Spinal cord (tissue), 10 donors: ENCODE measurements around the gene UNC13C. TPM values are rescaled to one million over a fixed set of nuclear protein-coding genes. Genes with fewer than 3 reads are reported as not detected.

Experiments used
- DNase-seq, 6 donors: peaks; one replicate each; pipeline versions ENCODE4 v3.0.0 to v3.0.0-alpha.2; 2013 to 2015; ENCODE audit warnings: low spot score in 6 of 6, low read depth in 4 of 6
- H3K27ac ChIP-seq: one replicate; pipeline ENCODE4 v1.5.1; 2013; ENCODE audit warnings: low read depth, low read length, control low read depth
- H3K27me3 ChIP-seq: one replicate; pipeline ENCODE4 v1.6.1; 2013; ENCODE audit warnings: low read length; ENCODE audit not compliant: control insufficient read depth, insufficient read depth
- H3K36me3 ChIP-seq: one replicate; pipeline ENCODE4 v1.6.1; 2013; ENCODE audit warnings: low read length; ENCODE audit not compliant: control insufficient read depth, insufficient read depth
- H3K4me1 ChIP-seq: one replicate; pipeline ENCODE4 v1.6.1; 2013; ENCODE audit warnings: low read length; ENCODE audit not compliant: control insufficient read depth, insufficient read depth
- H3K4me3 ChIP-seq: one replicate; pipeline ENCODE4 v1.5.1; 2013; ENCODE audit warnings: low read depth, low read length, control low read depth
- H3K9me3 ChIP-seq: one replicate; pipeline ENCODE4 v1.6.1; 2013; ENCODE audit warnings: low read length; ENCODE audit not compliant: control insufficient read depth, insufficient read depth
- WGBS: methylation state at CpG from one replicate; pipeline ENCODE4 v1.1.5; 2013; ENCODE audit warnings: missing lambda C conversion rate; ENCODE audit not compliant: insufficient coverage; 5-methylcytosine and 5-hydroxymethylcytosine counted together
- polyA plus RNA-seq, 2 donors: library from polyadenylated mRNA; unstranded; fragments of 120-200 nt; gene quantifications; one replicate each; pipeline ENCODE4 v1.2.1, GENCODE V29; 2013; ENCODE audit not compliant: insufficient read length in 2 of 2
- total RNA-seq, 2 donors: library from RNA; depleted of rRNA in 1 of 2; stranded (reverse); fragments of 120-200 nt in 1 of 2; fragments of >200 nt in 1 of 2; gene quantifications; one replicate each; pipeline versions ENCODE4 v1.2.3 to v1.2.4, GENCODE V29; 2013 to 2014
- donor health status: healthy.

The UNC13C gene
- total and polyA plus RNA-seq, 4 donors: 8.3 to 27.5 (median 13.5) TPM

- H3K36me3 ChIP-seq: no peaks in the 10 kb centered on the region
- no peaks in the 10 kb centered on the region for H3K27me3 ChIP-seq
- no peak for DNase-seq
- no peak overlapping the region for H3K27ac ChIP-seq
- no peaks in the 10 kb centered on the region for H3K9me3 ChIP-seq
- WGBS: 100% methylated on average over 3 of the region's 4 CpGs
- H3K4me3 ChIP-seq: no peak overlapping the region
- H3K4me1 ChIP-seq: no peaks in the 10 kb centered on the region
These were observed 35.9 kb downstream of the UNC13C start for GRCh38 chr15:54014067-54014655.

GRCh38 chr15:54017251-54017650 lies 39.0 kb downstream of the UNC13C start:
- 80% methylated on average over 1 of the region's 1 CpG for WGBS
- Histone ChIP-seq H3K4me3 (no peak overlapping the region), H3K27ac (no peak overlapping the region), H3K4me1 (no peaks in the 10 kb centered on the region), H3K9me3 (no peaks in the 10 kb centered on the region), H3K27me3 (no peaks in the 10 kb centered on the region), H3K36me3 (no peaks in the 10 kb centered on the region)
- DNase-seq: peak in 1 of 6 donors; percentile 32

- no peak overlapping the region for H3K27ac ChIP-seq
- H3K27me3 ChIP-seq: no peaks in the 10 kb centered on the region
- no peak overlapping the region for H3K4me3 ChIP-seq
- no peaks in the 10 kb centered on the region for H3K36me3 ChIP-seq
- no peaks in the 10 kb centered on the region for H3K9me3 ChIP-seq
- no peaks in the 10 kb centered on the region for H3K4me1 ChIP-seq
- DNase-seq: peak in 2 of 6 donors; percentile 36 to 86
- WGBS: 33% methylated on average over 3 of the region's 3 CpGs
These were observed 39.7 kb downstream of the UNC13C start for GRCh38 chr15:54017959-54018358.

- no peak overlapping the region for H3K27ac ChIP-seq
- H3K27me3 ChIP-seq: no peaks in the 10 kb centered on the region
- H3K4me3 ChIP-seq: no peak overlapping the region
- DNase-seq: no peak
- no peaks in the 10 kb centered on the region for H3K36me3 ChIP-seq
- no peaks in the 10 kb centered on the region for H3K9me3 ChIP-seq
- no CpG with 5 or more reads among the region's 3 CpGs for WGBS
- H3K4me1 ChIP-seq: no peaks in the 10 kb centered on the region
These were observed 48.0 kb downstream of the UNC13C start for GRCh38 chr15:54026258-54026657.

GRCh38 chr15:54026891-54027290 lies 48.6 kb downstream of the UNC13C start:
- 45% methylated on average over 1 of the region's 2 CpGs for WGBS
- Histone ChIP-seq H3K4me3 (no peak overlapping the region), H3K27ac (no peak overlapping the region), H3K9me3 (no peaks in the 10 kb centered on the region), H3K4me1 (no peaks in the 10 kb centered on the region), H3K36me3 (no peaks in the 10 kb centered on the region), H3K27me3 (no peaks in the 10 kb centered on the region)
- no peak for DNase-seq

- Histone ChIP-seq H3K27me3 (no peaks in the 10 kb centered on the region), H3K4me1 (no peaks in the 10 kb centered on the region), H3K36me3 (no peaks in the 10 kb centered on the region), H3K4me3 (no peak overlapping the region), H3K27ac (no peak overlapping the region), H3K9me3 (no peaks in the 10 kb centered on the region)
- no peak for DNase-seq
- no CpG with 5 or more reads among the region's 3 CpGs for WGBS
These were observed 50.8 kb downstream of the UNC13C start for GRCh38 chr15:54029081-54029480.

GRCh38 chr15:54032066-54032465 lies 53.8 kb downstream of the UNC13C start:
- no peaks in the 10 kb centered on the region for H3K36me3 ChIP-seq
- no peak for DNase-seq
- H3K27me3 ChIP-seq: no peaks in the 10 kb centered on the region
- H3K4me3 ChIP-seq: no peak overlapping the region
- no peaks in the 10 kb centered on the region for H3K4me1 ChIP-seq
- no CpG with 5 or more reads among the region's 4 CpGs for WGBS
- H3K9me3 ChIP-seq: no peaks in the 10 kb centered on the region
- H3K27ac ChIP-seq: no peak overlapping the region

- Histone ChIP-seq H3K4me1 (no peaks in the 10 kb centered on the region), H3K27me3 (no peaks in the 10 kb centered on the region), H3K9me3 (no peaks in the 10 kb centered on the region), H3K4me3 (no peak overlapping the region), H3K27ac (no peak overlapping the region), H3K36me3 (no peaks in the 10 kb centered on the region)
- WGBS: no CpG with 5 or more reads among the region's 3 CpGs
- no peak for DNase-seq
These were observed 55.2 kb downstream of the UNC13C start for GRCh38 chr15:54033356-54033860.

GRCh38 chr15:54033869-54034458 lies 55.7 kb downstream of the UNC13C start:
- Histone ChIP-seq H3K27me3 (no peaks in the 10 kb centered on the region), H3K27ac (no peak overlapping the region), H3K36me3 (no peaks in the 10 kb centered on the region), H3K9me3 (no peaks in the 10 kb centered on the region), H3K4me3 (no peak overlapping the region), H3K4me1 (no peaks in the 10 kb centered on the region)
- 41% methylated on average over 2 of the region's 3 CpGs for WGBS
- DNase-seq: no peak

GRCh38 chr15:54035616-54036015 lies 57.4 kb downstream of the UNC13C start:
- Histone ChIP-seq H3K4me3 (no peak overlapping the region), H3K36me3 (no peaks in the 10 kb centered on the region), H3K27ac (no peak overlapping the region), H3K27me3 (no peaks in the 10 kb centered on the region), H3K4me1 (no peaks in the 10 kb centered on the region), H3K9me3 (no peaks in the 10 kb centered on the region)
- WGBS: 94% methylated on average over 5 of the region's 7 CpGs
- no peak for DNase-seq
